Breast epithelium (tissue), 3 donors: ENCODE data around the gene TTC27.

ENCODE experiments used
- CTCF ChIP-seq, 3 donors: fragments of 450-650 bp; IDR thresholded peaks; one replicate each; pipeline ENCODE4 v1.5.1; 2016 to 2017; ENCODE audit warnings: antibody characterized with exemption in 3 of 3, mild to moderate bottlenecking in 3 of 3, moderate library complexity in 3 of 3
- POLR2A ChIP-seq: fragments of 450-650 bp; IDR thresholded peaks from one replicate; pipeline ENCODE4 v1.6.1; 2016; ENCODE audit warnings: antibody characterized with exemption, mild to moderate bottlenecking, moderate library complexity
- POLR2AphosphoS5 ChIP-seq, 3 donors: sonication (generic); formaldehyde crosslinking; IDR thresholded peaks; one replicate each; pipeline ENCODE4 v1.6.1; 2017; ENCODE audit warnings: antibody characterized with exemption in 3 of 3

- TF ChIP-seq POLR2AphosphoS5 (IDR thresholded peaks at IDR 0.05) (no peak), CTCF (IDR thresholded peaks at IDR 0.05) (no peak), POLR2A (no peak)
Observed at GRCh38 chr2:32849456-32850194, 221.8 kb downstream of the TTC27 start.
